Measurements from ENCODE around the gene SPTBN5. TPM values are rescaled to one million over a fixed set of nuclear protein-coding genes. Genes with fewer than 3 reads are reported as not detected.
A peak's percentile ranks its signal among the peaks of the same experiment; 100 is the strongest.

Gene SPTBN5
- total and polyA plus RNA-seq, 8 donors: 0.32 to 11.4 (median 0.84) TPM

DNA sequence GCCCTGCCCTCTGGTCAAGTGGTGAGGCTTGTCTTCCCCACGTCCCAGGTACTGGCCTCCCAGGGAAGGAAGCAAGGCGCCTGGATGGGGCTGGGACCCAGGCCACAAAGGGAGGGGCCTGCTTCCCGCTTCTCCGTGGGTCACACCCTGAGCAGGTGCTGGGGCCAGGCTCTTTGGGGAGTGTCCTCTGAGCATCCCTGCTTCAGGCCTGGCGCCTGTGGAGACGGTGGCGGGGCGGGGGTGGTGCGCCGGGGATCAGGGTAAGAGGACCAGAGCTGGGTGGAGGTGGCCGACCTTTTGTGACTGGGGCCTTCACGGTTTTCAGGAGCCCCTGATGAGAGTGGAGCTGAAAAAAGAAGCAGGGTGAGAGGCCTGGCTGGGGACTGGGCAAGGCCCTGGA lies 51.6 kb downstream of the SPTBN5 start:
- 75 to 84% methylated on average over 9 to 12 of the region's 12 CpGs for WGBS, 2 donors

DNA sequence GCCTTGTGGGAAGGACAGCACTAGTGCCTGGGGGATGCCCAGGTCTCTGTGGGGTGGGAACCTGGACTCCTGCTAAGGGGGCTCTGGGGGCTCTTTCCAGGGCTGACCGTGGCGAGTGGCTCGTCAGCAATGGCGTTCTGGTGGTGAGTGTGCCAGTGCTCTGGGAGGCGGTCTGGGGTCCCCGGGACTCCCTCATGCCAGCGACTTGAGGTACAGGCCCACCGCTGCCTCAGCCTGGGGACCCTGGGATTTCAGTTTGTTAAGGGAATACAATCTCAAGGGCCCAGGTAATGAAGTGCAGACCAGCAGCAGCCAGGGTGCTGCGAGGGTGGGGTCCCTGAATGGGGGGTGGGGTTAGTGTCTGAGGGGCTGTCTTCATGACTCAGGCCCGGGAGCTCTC lies 52.7 kb downstream of the SPTBN5 start:
- no peaks in the 10 kb centered on the region for H3K27me3 ChIP-seq
- H3K36me3 ChIP-seq: peaks cover 0 to 13% (median 0%) of the 10 kb centered on the region in 3 donors
- DNase-seq (no peak), FAIRE-seq (no peak), ATAC-seq (no peak)
- WGBS, 2 donors: 94 to 97% methylated on average over 10 of the region's 10 CpGs
- intact Hi-C loops (cut with DNase I): no loop called here
- no peaks in the 10 kb centered on the region for H3K4me1 ChIP-seq
- H3K9me3 ChIP-seq: no peaks in the 10 kb centered on the region
- no peak overlapping the region for H3K4me3 ChIP-seq
- TF ChIP-seq, protein P1, sequence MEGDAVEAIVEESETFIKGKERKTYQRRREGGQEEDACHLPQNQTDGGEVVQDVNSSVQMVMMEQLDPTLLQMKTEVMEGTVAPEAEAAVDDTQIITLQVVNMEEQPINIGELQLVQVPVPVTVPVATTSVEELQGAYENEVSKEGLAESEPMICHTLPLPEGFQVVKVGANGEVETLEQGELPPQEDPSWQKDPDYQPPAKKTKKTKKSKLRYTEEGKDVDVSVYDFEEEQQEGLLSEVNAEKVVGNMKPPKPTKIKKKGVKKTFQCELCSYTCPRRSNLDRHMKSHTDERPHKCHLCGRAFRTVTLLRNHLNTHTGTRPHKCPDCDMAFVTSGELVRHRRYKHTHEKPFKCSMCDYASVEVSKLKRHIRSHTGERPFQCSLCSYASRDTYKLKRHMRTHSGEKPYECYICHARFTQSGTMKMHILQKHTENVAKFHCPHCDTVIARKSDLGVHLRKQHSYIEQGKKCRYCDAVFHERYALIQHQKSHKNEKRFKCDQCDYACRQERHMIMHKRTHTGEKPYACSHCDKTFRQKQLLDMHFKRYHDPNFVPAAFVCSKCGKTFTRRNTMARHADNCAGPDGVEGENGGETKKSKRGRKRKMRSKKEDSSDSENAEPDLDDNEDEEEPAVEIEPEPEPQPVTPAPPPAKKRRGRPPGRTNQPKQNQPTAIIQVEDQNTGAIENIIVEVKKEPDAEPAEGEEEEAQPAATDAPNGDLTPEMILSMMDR (IDR thresholded peaks at IDR 0.05): no peak
- no peak overlapping the region for H3K27ac ChIP-seq

More for the DNA sequence above, 51.6 kb downstream of the SPTBN5 start:
- Histone ChIP-seq H3K4me1 (no peaks in the 10 kb centered on the region), H3K27ac (no peak overlapping the region), H3K27me3 (no peaks in the 10 kb centered on the region), H3K4me3 (no peak overlapping the region), H3K9me3 (no peaks in the 10 kb centered on the region), H3K36me3 (peaks cover 0 to 24% (median 4%) of the 10 kb centered on the region in 3 donors)
- FAIRE-seq (no peak), DNase-seq (no peak), ATAC-seq (no peak)
- TF ChIP-seq, protein P1 (IDR thresholded peaks at IDR 0.05): no peak
- intact Hi-C loops (cut with DNase I): no loop called here

DNA sequence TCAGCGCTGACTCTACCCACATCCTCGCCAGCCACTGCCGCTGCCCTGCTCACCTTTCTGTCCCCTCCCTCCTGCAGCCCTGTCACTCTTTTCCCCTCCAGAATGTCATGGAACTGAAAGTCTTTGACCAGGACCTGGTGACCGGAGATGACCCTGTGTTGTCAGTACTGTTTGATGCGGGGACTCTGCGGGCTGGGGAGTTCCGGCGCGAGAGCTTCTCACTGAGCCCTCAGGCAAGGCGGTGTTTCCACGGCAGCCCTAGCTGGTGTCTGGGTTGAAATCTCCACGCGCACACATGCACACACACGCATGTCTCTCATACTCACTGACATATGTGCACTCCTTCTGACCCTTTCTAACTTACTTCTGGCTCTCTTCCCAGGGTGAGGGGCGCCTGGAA lies 53.2 kb downstream of the SPTBN5 start:
- intact Hi-C loops (cut with DNase I): no loop called here
- H3K36me3 ChIP-seq: peaks cover 0 to 11% (median 0%) of the 10 kb centered on the region in 3 donors
- FAIRE-seq: no peak

DNA sequence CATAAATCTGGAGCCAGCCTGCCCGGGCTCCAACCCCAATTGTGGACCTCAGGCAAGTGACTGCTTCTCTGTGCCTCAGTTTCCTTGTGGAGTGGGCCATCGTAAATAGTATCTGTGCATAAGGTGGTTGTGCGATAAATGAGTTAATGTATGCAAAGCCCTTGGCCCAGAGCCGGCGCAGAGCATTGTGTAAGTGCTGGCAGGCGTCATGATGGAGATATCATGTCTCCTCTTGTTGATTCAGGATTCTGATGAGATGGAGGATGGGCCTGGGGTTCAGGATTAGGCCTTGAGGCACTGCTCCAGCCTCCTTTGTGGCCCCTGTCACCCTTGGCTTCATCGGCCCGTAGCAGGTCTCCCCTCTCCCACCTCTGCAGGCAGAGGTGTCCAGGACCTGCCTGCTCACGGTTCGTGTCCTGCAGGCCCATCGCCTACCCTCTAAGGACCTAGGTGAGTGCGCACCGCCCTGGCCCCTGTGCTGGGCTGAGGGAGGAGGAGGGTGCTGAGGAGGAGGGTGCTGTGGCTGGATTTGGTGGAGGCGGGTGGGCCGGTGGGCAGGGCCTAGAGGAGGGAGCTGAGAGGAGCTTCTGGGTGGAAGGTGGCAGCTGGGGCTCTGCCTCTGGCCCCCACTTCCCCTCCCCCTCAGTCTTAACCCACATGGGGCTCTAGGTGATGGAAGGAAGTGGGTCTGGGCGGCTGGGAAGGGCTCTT lies 53.9 kb downstream of the SPTBN5 start:
- Histone ChIP-seq H3K4me1 (no peaks in the 10 kb centered on the region), H3K36me3 (peaks cover 0 to 11% (median 0%) of the 10 kb centered on the region in 3 donors), H3K27ac (no peak overlapping the region), H3K4me3 (no peak overlapping the region), H3K27me3 (no peaks in the 10 kb centered on the region), H3K9me3 (no peaks in the 10 kb centered on the region)
- TF ChIP-seq, protein P1 (IDR thresholded peaks at IDR 0.05): no peak
- 92 to 93% methylated on average over 16 of the region's 16 CpGs for WGBS, 2 donors
- intact Hi-C loops (cut with DNase I): no loop called here
- ATAC-seq (no peak), DNase-seq (no peak), FAIRE-seq (no peak)

More for the DNA sequence above, 53.2 kb downstream of the SPTBN5 start:
- TF ChIP-seq, protein P1 (IDR thresholded peaks at IDR 0.05): no peak
- DNase-seq (no peak), ATAC-seq (no peak)
- WGBS, 2 donors: 92 to 97% methylated on average over 15 of the region's 15 CpGs
- Histone ChIP-seq H3K4me1 (no peaks in the 10 kb centered on the region), H3K4me3 (no peak overlapping the region), H3K27me3 (no peaks in the 10 kb centered on the region), H3K9me3 (no peaks in the 10 kb centered on the region), H3K27ac (no peak overlapping the region)

DNA sequence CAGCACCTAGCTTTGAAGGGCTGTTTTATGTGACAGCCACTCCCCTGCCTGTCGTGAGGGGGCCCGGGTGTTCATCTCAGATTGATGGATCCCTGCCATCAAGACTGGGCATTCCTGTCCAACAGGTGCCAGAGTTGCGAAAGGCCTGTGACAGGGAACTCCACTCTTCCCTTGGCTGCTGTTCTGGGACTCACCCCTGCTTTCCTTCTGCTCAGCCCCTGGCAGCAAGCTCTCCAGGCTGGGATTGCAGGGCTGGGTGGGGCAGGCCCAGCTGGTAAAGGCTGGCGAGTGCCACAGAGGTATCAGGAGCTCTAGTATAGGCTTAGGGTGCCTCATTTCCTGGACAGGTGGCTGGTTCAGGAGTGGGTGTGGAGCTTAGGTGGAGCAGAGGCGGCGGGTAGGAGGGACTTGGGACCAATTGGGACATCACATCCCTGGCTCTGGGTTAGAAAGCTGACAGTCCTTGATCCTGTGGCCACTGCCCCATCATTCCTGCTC lies 55.4 kb downstream of the SPTBN5 start, which contains the start of gene PLA2G4B:
Gene PLA2G4B, plus strand, starts transcription at position 448 of the 498 bp plus-strand sequence. CDS start 67 bp downstream, outside the sequence.
- Histone ChIP-seq H3K4me3 (no peak within 1 kb of the TSS), H3K36me3 (peaks cover 0 to 11% (median 0%) of the 10 kb centered on the region in 3 donors), H3K4me1 (no peaks in the 10 kb centered on the region), H3K27ac (peak within 1 kb of the TSS in 1 of 4 donors; percentile 12), H3K27me3 (no peaks in the 10 kb centered on the region), H3K9me3 (no peaks in the 10 kb centered on the region)
- DNase-seq (peak in 3 of 6 donors; percentile 45 to 54 (median 54)), FAIRE-seq (no peak), ATAC-seq (peak; percentile 66 to 89 (median 77))
- intact Hi-C loops (cut with DNase I): no loop called here
- 51 to 55% methylated on average over 6 of the region's 6 CpGs for WGBS, 2 donors
- TF ChIP-seq, protein P1 (IDR thresholded peaks at IDR 0.05): no peak

All from pancreas (tissue), 10 donors.